HG03066 (cell line): Measurements from ENCODE around the gene SLC7A6.

ENCODE experiments used
- ATAC-seq: cut with Tn5 transposase; IDR thresholded peaks from one replicate; pipeline ENCODE4 v1.9.1; 2021; ENCODE audit warnings: low read depth; ENCODE audit not compliant: unreplicated experiment

Gene SLC7A6

GRCh38 chr16:68338326-68339119, 74.2 kb downstream of the SLC7A6 start:
- no peak for ATAC-seq

GRCh38 chr16:68339214-68339613, 74.9 kb downstream of the SLC7A6 start:
- no peak for ATAC-seq

GRCh38 chr16:68342620-68343019, 78.3 kb downstream of the SLC7A6 start:
- ATAC-seq = no peak

DNA sequence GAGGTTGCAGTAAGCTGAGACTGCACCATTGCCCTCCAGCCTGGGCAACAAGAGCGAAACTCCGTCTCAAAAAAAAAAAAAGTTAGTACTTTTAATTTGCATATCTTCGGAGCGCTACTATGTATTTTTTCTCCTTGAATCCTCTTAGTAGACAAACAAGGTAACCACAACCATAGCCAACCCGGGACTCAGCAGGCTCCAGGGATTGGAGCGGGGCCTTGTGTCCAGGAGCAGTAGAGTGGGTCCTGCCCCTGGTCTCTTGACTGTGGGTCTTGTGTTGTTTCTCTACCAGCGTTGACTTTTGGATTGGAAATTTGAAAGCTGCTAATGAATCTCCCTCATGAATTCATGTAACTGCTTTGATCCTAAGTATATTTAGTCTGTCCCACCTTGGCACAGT, 78.8 kb downstream of the SLC7A6 start:
- no peak for ATAC-seq

DNA sequence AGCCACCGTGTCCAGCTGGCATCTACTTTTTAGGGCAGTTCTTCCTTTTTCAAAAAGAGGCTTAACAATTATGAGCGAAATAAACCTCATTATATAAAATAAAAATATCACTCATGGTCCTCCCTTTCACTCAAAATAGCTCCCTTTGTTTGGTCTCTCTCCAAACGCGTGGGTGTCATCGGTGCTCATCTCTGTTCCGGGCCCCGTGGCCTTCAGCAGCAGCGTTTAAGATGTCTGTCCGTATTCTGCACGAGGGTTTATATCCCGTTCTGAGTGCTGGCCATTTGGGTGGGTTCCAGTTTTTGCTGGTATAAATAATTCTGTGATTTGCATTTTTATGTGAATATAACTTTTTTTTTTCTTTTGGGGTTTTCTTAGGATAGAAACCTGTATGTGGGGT, 79.9 kb downstream of the SLC7A6 start:
- ATAC-seq = no peak

GRCh38 chr16:68345351-68345810, 81.1 kb downstream of the SLC7A6 start:
- no peak for ATAC-seq

- no peak for ATAC-seq
Observed at GRCh38 chr16:68345958-68346635, 81.8 kb downstream of the SLC7A6 start.

GRCh38 chr16:68346892-68347480, 82.7 kb downstream of the SLC7A6 start:
- ATAC-seq = no peak

DNA sequence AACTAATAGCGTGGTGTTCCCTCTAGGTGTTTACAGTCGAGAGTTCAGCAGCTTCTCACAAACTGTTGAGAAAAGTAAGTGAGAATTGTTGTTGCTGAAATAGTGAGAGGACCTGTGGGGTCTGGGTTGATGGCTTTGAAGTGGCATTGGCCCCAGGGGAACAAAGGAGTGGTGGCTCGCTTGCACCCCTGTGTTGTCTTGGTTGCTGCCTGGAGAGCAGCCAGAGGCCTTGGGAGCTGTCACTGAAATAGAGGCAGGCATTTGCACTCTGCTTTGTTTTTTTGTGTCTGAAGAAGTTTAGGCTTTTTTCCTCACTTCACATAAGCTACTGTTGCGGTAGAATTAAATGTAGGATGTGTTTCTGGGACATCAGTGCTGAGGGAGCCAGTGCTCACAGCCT, 83.3 kb downstream of the SLC7A6 start:
- no peak for ATAC-seq

DNA sequence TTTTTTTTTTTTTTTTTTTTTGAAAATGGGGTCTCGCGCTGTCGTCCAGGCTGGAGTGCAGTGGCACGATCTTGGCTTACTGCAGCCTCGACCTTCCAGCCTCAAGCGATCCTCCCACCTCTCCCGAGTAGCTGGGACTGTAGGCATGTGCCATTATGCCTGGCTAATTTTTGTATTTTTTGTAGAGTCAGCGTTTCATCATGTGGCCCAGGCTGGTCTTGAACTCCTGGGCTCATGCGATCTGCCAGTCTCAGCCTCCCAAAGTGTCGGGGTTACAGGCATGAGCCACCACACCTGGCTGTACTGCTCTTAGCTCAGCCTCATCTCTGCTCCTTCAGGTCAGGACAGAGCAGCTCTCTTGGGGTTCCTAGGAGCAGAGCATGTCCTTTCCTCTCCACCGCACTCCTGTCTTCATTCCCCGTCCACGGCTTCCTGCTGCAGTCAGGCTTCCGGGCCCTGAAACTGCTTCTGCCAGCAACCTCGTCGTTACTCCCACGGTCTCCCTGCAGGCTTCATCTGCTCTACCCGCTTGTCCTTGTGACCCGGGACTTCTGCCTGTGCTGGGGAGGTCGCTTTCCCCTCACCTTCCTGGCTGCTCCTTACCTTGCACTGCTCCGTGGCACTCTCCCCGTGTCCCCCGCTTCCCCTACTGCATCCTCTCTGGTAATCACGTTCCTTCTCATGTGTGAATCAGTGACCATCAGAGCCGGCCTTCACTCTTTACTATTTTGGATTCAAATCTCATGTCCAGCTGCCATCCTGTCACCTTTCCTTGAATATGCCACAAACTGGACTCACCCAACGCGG, 84.5 kb downstream of the SLC7A6 start:
- no peak for ATAC-seq

GRCh38 chr16:68349838-68350410, 85.6 kb downstream of the SLC7A6 start:
- ATAC-seq = no peak

DNA sequence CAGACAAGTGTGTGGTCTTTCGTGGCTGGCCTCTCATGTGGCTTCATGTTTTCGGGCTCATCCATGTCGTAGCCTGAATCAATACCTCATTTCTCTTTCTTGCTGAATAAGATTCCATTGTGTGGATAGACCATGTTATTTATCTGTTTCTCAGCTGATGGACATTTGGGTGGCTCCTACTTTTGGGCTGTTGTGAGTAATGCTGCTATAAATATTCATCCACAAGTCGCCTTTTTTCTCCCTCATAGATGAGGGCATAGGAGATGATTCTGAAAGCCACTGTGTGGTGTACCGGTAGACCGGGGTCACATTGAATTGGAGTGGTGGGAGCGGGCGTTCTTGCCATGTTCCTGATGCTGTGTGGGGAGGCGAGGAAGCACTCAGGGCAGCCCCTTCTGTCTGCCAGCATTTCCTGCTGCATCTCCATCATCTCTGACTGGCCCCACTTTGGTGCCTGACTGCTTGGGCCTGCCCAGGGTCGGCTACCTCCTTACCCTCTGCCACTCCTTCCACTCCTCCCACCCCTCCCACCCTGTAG, 86.6 kb downstream of the SLC7A6 start:
- ATAC-seq = no peak
